IMR-90 (cell line): Measurements from ENCODE around the gene NLRP1. TPM values are rescaled to one million over a fixed set of nuclear protein-coding genes. Genes with fewer than 3 reads are reported as not detected.

ENCODE experiments used
- ATAC-seq: fragments of 200-7000 bp; cut with Tn5 transposase; 2 replicates; pipeline ENCODE4 v1.9.1; 2020; ENCODE audit warnings: low read depth, mild to moderate bottlenecking, moderate library complexity
- BruUV-seq: library from RNA; stranded (reverse); fragments of 400-500 nt; replicated peaks from 2 replicates; lab custom pipeline; 2021; lab: Mats Ljungman, UMichigan
- CTCF ChIA-PET: fragments of 300-600 bp; formaldehyde crosslinking; extraction: SDS; loops from one replicate; lab custom pipeline; 2021; ENCODE audit warnings: antibody characterized with exemption; lab: Yijun Ruan, JAX
- POLR2A ChIA-PET: fragments of 300-600 bp; sonication (Branson Sonifier 250); formaldehyde crosslinking; loops from one replicate; lab custom pipeline; 2022; ENCODE audit warnings: antibody characterized with exemption; ENCODE audit not compliant: unreplicated experiment; lab: Charles Lee
- DNase-seq: peaks from one replicate; pipeline ENCODE4 v3.0.0; 2013
- H2AFZ ChIP-seq: replicated peaks from 2 replicates; pipeline ENCODE3; 2013; ENCODE audit warnings: low read length, mild to moderate bottlenecking; ENCODE audit not compliant: poor library complexity
- H2AK5ac ChIP-seq: 2 replicates; pipeline ENCODE4 v1.6.1; 2013; ENCODE audit warnings: low read depth, low read length, inconsistent platforms
- H2AK9ac ChIP-seq: replicated peaks from 2 replicates; pipeline ENCODE3; 2013; ENCODE audit warnings: mild to moderate bottlenecking, low read depth, low read length, moderate library complexity; ENCODE audit not compliant: poor library complexity
- H2BK120ac ChIP-seq: 2 replicates; pipeline ENCODE4 v1.6.1; 2013; ENCODE audit warnings: low read depth, low read length, inconsistent platforms
- H2BK15ac ChIP-seq: 3 replicates; pipeline ENCODE4 v1.6.1; 2013; ENCODE audit warnings: low read depth, low read length, inconsistent platforms
- H2BK20ac ChIP-seq: 2 replicates; pipeline ENCODE4 v1.6.1; 2013; ENCODE audit warnings: low read depth, mild to moderate bottlenecking, inconsistent platforms, low read length, moderate library complexity
- H2BK5ac ChIP-seq: 2 replicates; pipeline ENCODE4 v1.6.1; 2013; ENCODE audit warnings: mild to moderate bottlenecking, low read depth, low read length, inconsistent platforms; ENCODE audit not compliant: poor library complexity, severe bottlenecking
- H3K14ac ChIP-seq: replicated peaks from 2 replicates; pipeline ENCODE4 v1.6.1; 2013; ENCODE audit warnings: low read depth, low read length, inconsistent platforms
- H3K18ac ChIP-seq: 2 replicates; pipeline ENCODE4 v1.6.1; 2013; ENCODE audit warnings: low read depth, low read length, control low read depth
- H3K23ac ChIP-seq: 2 replicates; pipeline ENCODE4 v1.6.1; 2013; ENCODE audit warnings: low read depth, low read length, inconsistent platforms
- H3K27ac ChIP-seq: 2 replicates; pipeline ENCODE4 v1.5.1; 2013; ENCODE audit warnings: mild to moderate bottlenecking, control low read depth, low read length; ENCODE audit not compliant: insufficient read depth
- H3K27me3 ChIP-seq: 2 replicates; pipeline ENCODE4 v1.6.1; 2013; ENCODE audit warnings: low read length; ENCODE audit not compliant: control insufficient read depth, insufficient read depth
- H3K36me3 ChIP-seq: 2 replicates; pipeline ENCODE4 v1.6.1; 2013; ENCODE audit warnings: low read length, mixed read lengths; ENCODE audit not compliant: control insufficient read depth, insufficient read depth
- H3K4ac ChIP-seq: 2 replicates; pipeline ENCODE4 v1.6.1; 2013; ENCODE audit warnings: low read depth, low read length, inconsistent platforms
- H3K4me1 ChIP-seq: 2 replicates; pipeline ENCODE4 v1.6.1; 2013; ENCODE audit warnings: low read length, mixed read lengths; ENCODE audit not compliant: control insufficient read depth, insufficient read depth
- H3K4me2 ChIP-seq: 2 replicates; pipeline ENCODE4 v1.6.1; 2013; ENCODE audit warnings: low read depth, mild to moderate bottlenecking, control low read depth, low read length, moderate library complexity
- H3K4me3 ChIP-seq: 2 replicates; pipeline ENCODE4 v1.5.1; 2013; ENCODE audit warnings: low read depth, mild to moderate bottlenecking, control low read depth, low read length, moderate library complexity; ENCODE audit not compliant: insufficient read depth
- H3K56ac ChIP-seq: 2 replicates; pipeline ENCODE4 v1.6.1; 2013; ENCODE audit warnings: low read length, inconsistent platforms; ENCODE audit not compliant: insufficient read depth; ENCODE audit errors: extremely low read depth
- H3K79me1 ChIP-seq, 2 experiments: 2 replicates each; pipeline ENCODE4 v1.6.1; 2013; ENCODE audit warnings: low read length in 2 of 2, inconsistent platforms in 1 of 2, low read depth in 1 of 2
- H3K9ac ChIP-seq: 2 replicates; pipeline ENCODE4 v1.6.1; 2013; ENCODE audit warnings: low read depth, low read length, control low read depth
- H3K9me1 ChIP-seq: 2 replicates; pipeline ENCODE4 v1.6.1; 2013; ENCODE audit warnings: low read length, inconsistent platforms; ENCODE audit not compliant: insufficient read depth
- H3K9me3 ChIP-seq: 2 replicates; pipeline ENCODE4 v1.6.1; 2013; ENCODE audit warnings: low read length; ENCODE audit not compliant: control insufficient read depth, insufficient read depth
- H4K20me1 ChIP-seq: 2 replicates; pipeline ENCODE4 v1.6.1; 2013; ENCODE audit warnings: low read length, inconsistent platforms; ENCODE audit not compliant: insufficient read depth
- H4K5ac ChIP-seq: 2 replicates; pipeline ENCODE4 v1.6.1; 2013; ENCODE audit warnings: mild to moderate bottlenecking, low read depth, low read length, control low read depth
- H4K8ac ChIP-seq, 2 experiments: 2 replicates each; pipeline ENCODE4 v1.6.1; 2013; ENCODE audit warnings: low read depth in 2 of 2, low read length in 2 of 2, control low read depth in 1 of 2, inconsistent platforms in 1 of 2
- H4K91ac ChIP-seq: 2 replicates; pipeline ENCODE4 v1.6.1; 2013; ENCODE audit warnings: low read depth, low read length, inconsistent platforms; ENCODE audit not compliant: insufficient read depth
- BHLHE40 ChIP-seq: fragments of 150-350 bp; IDR thresholded peaks from 2 replicates; pipeline ENCODE4 v1.6.1; 2016; ENCODE audit warnings: mild to moderate bottlenecking, low read depth, low read length
- CEBPB ChIP-seq: IDR thresholded peaks from 2 replicates; pipeline ENCODE4 v1.6.1; 2012; ENCODE audit warnings: low read depth, low read length, improper control_type of control experiment
- CHD1 ChIP-seq: IDR thresholded peaks from 2 replicates; pipeline ENCODE4 v1.6.1; 2012; ENCODE audit warnings: low read depth, low read length, improper control_type of control experiment
- ELK1 ChIP-seq: fragments of 150-350 bp; IDR thresholded peaks from 2 replicates; pipeline ENCODE4 v1.6.1; 2016; ENCODE audit warnings: low read depth, mild to moderate bottlenecking, low read length, moderate library complexity, borderline replicate concordance
- FOS ChIP-seq: fragments of 150-350 bp; IDR thresholded peaks from 2 replicates; pipeline ENCODE4 v1.6.1; 2016; ENCODE audit warnings: low read depth, low read length
- MAFK ChIP-seq: IDR thresholded peaks from 2 replicates; pipeline ENCODE4 v1.6.1; 2012; ENCODE audit warnings: low read depth, low read length, improper control_type of control experiment
- MAZ ChIP-seq: IDR thresholded peaks from 2 replicates; pipeline ENCODE4 v1.6.1; 2012; ENCODE audit warnings: low read depth, mild to moderate bottlenecking, low read length, improper control_type of control experiment, moderate library complexity, borderline replicate concordance
- MXI1 ChIP-seq: IDR thresholded peaks from 2 replicates; pipeline ENCODE4 v1.6.1; 2012; ENCODE audit warnings: low read depth, mild to moderate bottlenecking, low read length, moderate library complexity, borderline replicate concordance
- NFE2L2 ChIP-seq: fragments of 150-350 bp; IDR thresholded peaks from 2 replicates; pipeline ENCODE4 v1.6.1; 2016; ENCODE audit warnings: low read depth, mild to moderate bottlenecking, low read length
- POLR2A ChIP-seq: IDR thresholded peaks from 2 replicates; pipeline ENCODE4 v1.6.1; 2012; ENCODE audit warnings: mild to moderate bottlenecking, low read depth, low read length
- RAD21 ChIP-seq: IDR thresholded peaks from 2 replicates; pipeline ENCODE4 v1.6.1; 2012; ENCODE audit warnings: low read length, improper control_type of control experiment
- RCOR1 ChIP-seq: IDR thresholded peaks from 2 replicates; pipeline ENCODE4 v1.6.1; 2012; ENCODE audit warnings: mild to moderate bottlenecking, low read length, improper control_type of control experiment; ENCODE audit not compliant: insufficient replicate concordance
- RFX5 ChIP-seq: IDR thresholded peaks from 2 replicates; pipeline ENCODE4 v1.8.0; 2012; ENCODE audit warnings: low read depth, mild to moderate bottlenecking, low read length, moderate library complexity
- SMC3 ChIP-seq: fragments of 150-350 bp; IDR thresholded peaks from 2 replicates; pipeline ENCODE4 v1.6.1; 2016; ENCODE audit warnings: low read depth, mild to moderate bottlenecking, antibody characterized with exemption, low read length, moderate library complexity
- USF2 ChIP-seq: fragments of 150-350 bp; IDR thresholded peaks from 2 replicates; pipeline ENCODE4 v1.6.1; 2017; ENCODE audit warnings: mild to moderate bottlenecking, antibody characterized with exemption, low read length, low read depth
- WGBS, 2 experiments: methylation state at CpG; one replicate each; pipeline versions ENCODE4 v1.1.5 to v1.1.7; 2013; ENCODE audit warnings: missing lambda C conversion rate in 2 of 2; ENCODE audit not compliant: insufficient read length in 1 of 2; ENCODE audit errors: extremely low coverage in 2 of 2; 5-methylcytosine and 5-hydroxymethylcytosine counted together
- dilution Hi-C: fragments of 300-500 bp; cut with HindIII; formaldehyde crosslinking; loops from one replicate; pipeline ENCODE4 v1.14.3; 2018; ENCODE audit warnings: low sequenced_read_pairs; ENCODE audit not compliant: unreplicated experiment
- in situ Hi-C: fragments of 300-500 bp; cut with MboI; formaldehyde crosslinking; loops from 3 replicates; pipeline ENCODE4 v1.14.3; 2019; ENCODE audit warnings: low sequenced_read_pairs, inconsistent platforms, mixed read lengths
- intact Hi-C: fragments of 100-400 bp; cut with micrococcal nuclease; formaldehyde crosslinking; loops from 2 replicates; pipeline ENCODE4 v1.10.0; 2022
- polyA plus RNA-seq, 3 experiments: library from polyadenylated mRNA; depleted of rRNA; stranded (reverse); fragments of >200 nt; gene quantifications; 2 replicates each; pipeline ENCODE4 v1.2.3, GENCODE V29; 2012; ENCODE audit warnings: low replicate concordance in 1 of 3
- total RNA-seq: library from RNA; depleted of rRNA; stranded (reverse); fragments of >200 nt; gene quantifications from 2 replicates; pipeline ENCODE4 v1.2.3, GENCODE V29; 2012
- TF ChIP-seq, protein P1 (sequence below): conservative IDR thresholded peaks from 2 replicates; pipeline ENCODE4 v1.5.1; 2012; ENCODE audit warnings: mild to moderate bottlenecking, low read depth, low read length, improper control_type of control experiment

The NLRP1 gene
- total and polyA plus RNA-seq, 2 of the 4 experiments (the other 2 are of a cell fraction): 134 to 340 TPM

GRCh38 chr17:5588584-5588983 is 4.3 kb upstream of the NLRP1 start:
- no peak overlapping the region for H2BK20ac ChIP-seq
- no peak overlapping the region for H2BK120ac ChIP-seq
- H3K14ac ChIP-seq: no peak overlapping the region
- WGBS, 2 experiments: 63% methylated on average over 3 of the region's 6 CpGs; no CpG with 5 or more reads in 1 of the 2 experiments
- H3K4me1 ChIP-seq: peaks cover 16% of the 10 kb centered on the region
- H2AFZ ChIP-seq: no peak overlapping the region
- ChIA-PET POLR2A (no interaction called here), CTCF (interaction anchor here (0.6 to 1.1 kb wide), 2 partner anchors 832 to 847 kb away, joined by 3 to 5 read pairs; no protein-coding TSS in a partner anchor)
- H3K4me3 ChIP-seq: no peak overlapping the region
- no peaks in the 10 kb centered on the region for H3K36me3 ChIP-seq
- ATAC-seq (no peak), DNase-seq (no peak)
- no peak overlapping the region for H2AK5ac ChIP-seq
- no peak overlapping the region for H4K5ac ChIP-seq
- H3K18ac ChIP-seq: no peak overlapping the region
- no peak overlapping the region for H3K56ac ChIP-seq
- no peaks in the 10 kb centered on the region for H3K27me3 ChIP-seq
- H3K23ac ChIP-seq: no peak overlapping the region
- H4K8ac ChIP-seq: no peak overlapping the region
- peaks cover 6 to 10% of the 10 kb centered on the region in 2 experiments; a peak in 3 of 4 replicates for H3K79me1 ChIP-seq
- H4K20me1 ChIP-seq: no peaks in the 10 kb centered on the region
- dilution Hi-C loops (no loop called here), intact Hi-C loops (loop anchor here (10.0 kb wide), 2 partner anchors 1066 to 1256 kb away; partner anchors contain the start of genes C17orf100 and MED31), in situ Hi-C loops (loop anchor here (5.0 kb wide), 1 partner anchor 834 kb away; no protein-coding TSS in a partner anchor)
- no peaks in the 10 kb centered on the region for H3K9me3 ChIP-seq
- no peak overlapping the region for H2BK15ac ChIP-seq
- no peak overlapping the region for H3K4ac ChIP-seq
- H4K91ac ChIP-seq: no peak overlapping the region
- BruUV-seq: no TSS peak
- TF ChIP-seq RCOR1 (no peak), MXI1 (no peak), BHLHE40 (no peak), ELK1 (no peak), MAFK (no peak), MAZ (no peak), FOS (no peak), NFE2L2 (no peak), RFX5 (no peak), USF2 (no peak), CHD1 (no peak), CEBPB (no peak), RAD21 (no peak), POLR2A (no peak), SMC3 (no peak)
- TF ChIP-seq, protein P1, sequence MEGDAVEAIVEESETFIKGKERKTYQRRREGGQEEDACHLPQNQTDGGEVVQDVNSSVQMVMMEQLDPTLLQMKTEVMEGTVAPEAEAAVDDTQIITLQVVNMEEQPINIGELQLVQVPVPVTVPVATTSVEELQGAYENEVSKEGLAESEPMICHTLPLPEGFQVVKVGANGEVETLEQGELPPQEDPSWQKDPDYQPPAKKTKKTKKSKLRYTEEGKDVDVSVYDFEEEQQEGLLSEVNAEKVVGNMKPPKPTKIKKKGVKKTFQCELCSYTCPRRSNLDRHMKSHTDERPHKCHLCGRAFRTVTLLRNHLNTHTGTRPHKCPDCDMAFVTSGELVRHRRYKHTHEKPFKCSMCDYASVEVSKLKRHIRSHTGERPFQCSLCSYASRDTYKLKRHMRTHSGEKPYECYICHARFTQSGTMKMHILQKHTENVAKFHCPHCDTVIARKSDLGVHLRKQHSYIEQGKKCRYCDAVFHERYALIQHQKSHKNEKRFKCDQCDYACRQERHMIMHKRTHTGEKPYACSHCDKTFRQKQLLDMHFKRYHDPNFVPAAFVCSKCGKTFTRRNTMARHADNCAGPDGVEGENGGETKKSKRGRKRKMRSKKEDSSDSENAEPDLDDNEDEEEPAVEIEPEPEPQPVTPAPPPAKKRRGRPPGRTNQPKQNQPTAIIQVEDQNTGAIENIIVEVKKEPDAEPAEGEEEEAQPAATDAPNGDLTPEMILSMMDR: no peak
- H3K27ac ChIP-seq: no peak overlapping the region
- no peak overlapping the region for H3K4me2 ChIP-seq
- H2AK9ac ChIP-seq: no peak overlapping the region
- H3K9me1 ChIP-seq: peaks cover 11% of the 10 kb centered on the region
- no peak overlapping the region for H2BK5ac ChIP-seq
- no peak overlapping the region for H3K9ac ChIP-seq
